Glomerular visceral epithelial cell (primary cell): Measurements from ENCODE around the gene CD84.
A peak's percentile ranks its signal among the peaks of the same experiment; 100 is the strongest.
"Not testable (repeated sequence)": the region's sequence is repeated elsewhere in the genome, so short reads cannot be mapped to it uniquely, and the experiment has no call there.

Source experiments
- DNase-seq: peaks from one replicate; pipeline ENCODE4 v3.0.0-alpha.2; 2016; ENCODE audit errors: extremely low spot score

CD84 gene, protein sequence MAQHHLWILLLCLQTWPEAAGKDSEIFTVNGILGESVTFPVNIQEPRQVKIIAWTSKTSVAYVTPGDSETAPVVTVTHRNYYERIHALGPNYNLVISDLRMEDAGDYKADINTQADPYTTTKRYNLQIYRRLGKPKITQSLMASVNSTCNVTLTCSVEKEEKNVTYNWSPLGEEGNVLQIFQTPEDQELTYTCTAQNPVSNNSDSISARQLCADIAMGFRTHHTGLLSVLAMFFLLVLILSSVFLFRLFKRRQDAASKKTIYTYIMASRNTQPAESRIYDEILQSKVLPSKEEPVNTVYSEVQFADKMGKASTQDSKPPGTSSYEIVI

GRCh38 chr1:160579216-160579701, at the start of gene CD84:
Gene CD84, minus strand, starts transcription at chr1:160579496. Its CDS starts 59 bp downstream, at chr1:160579437.
- DNase-seq, result no peak

- DNase-seq, result no peak
Measured at GRCh38 chr1:160628799-160629263, 49.5 kb upstream of the CD84 start.

GRCh38 chr1:160627677-160628289, 48.5 kb upstream of the CD84 start:
- DNase-seq, result not testable (repeated sequence)

- no peak for DNase-seq
Measured at GRCh38 chr1:160626509-160627342, 47.4 kb upstream of the CD84 start.

DNA sequence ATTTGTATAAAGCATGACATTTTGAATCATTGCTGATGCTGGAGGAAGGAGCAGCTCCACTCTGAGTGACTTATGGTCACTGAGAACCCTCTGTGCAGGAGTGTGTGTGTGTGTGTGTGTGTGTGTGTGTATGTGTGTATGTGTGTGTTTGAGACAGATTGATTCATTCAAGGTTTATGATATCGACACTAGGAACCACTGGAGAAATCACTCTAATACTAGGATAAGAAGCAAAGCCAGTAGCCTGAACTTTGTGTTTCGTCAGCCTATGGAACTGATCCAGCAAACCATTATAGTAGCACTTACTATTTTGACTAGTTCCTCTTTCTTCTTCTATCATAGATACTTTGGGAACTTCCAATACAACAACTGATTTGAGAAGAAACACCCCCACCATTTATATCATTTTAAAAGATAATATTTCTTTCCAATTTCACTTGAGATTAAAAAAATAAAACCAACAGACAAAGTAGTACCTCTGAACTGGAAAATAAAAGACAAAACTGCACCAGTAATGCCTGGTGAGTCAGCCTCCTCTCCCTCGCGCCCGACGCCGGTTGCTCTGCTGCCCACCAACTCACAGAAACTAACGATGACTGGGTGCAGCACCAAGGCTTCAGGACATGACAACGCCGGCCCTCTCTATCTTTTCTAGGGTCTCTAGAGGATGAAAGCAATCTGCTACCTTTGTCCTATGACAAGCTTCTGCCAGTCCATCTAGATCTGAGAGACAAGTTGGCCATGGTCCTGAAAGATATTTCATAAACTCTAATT, 46.6 kb upstream of the CD84 start:
- DNase-seq, result no peak

DNA sequence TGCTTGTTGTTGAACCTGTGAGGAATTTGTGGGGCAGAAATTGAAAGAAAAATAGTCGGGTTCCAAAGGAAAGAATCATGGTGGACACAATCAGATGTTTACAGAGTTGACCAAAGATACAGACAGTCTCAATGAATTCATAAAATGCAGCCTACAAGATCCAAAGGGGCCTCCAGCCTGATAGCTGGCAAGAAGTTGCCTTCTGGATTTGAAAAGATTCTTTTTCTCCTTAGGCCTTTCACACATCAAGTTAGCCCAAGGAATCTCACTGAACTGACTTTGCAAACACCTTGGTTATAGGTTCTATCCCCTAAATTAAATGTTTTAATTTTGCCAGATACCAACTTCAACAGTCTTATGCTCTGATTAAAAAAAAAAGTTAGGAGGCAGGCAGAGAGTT, 46.0 kb upstream of the CD84 start:
- no peak for DNase-seq

DNA sequence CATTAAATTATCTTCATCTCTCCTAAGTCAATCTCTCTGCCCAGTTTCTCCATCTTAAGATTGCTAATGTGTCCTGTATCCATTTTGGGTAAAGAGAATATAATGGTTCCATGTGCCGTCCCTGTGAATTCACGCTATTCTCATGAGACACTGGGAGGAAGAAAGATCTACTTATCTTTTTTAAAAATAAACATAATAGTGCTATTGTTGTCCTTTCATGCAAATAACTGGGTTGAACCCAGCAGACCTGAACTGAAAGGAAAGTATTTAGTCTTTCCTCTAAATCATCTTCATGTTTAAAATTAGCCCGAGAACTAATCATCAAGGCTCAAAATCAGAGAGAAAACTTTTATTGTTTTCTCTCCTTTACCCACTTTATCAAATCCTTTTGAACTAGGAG, 45.2 kb upstream of the CD84 start:
- no peak for DNase-seq

DNA sequence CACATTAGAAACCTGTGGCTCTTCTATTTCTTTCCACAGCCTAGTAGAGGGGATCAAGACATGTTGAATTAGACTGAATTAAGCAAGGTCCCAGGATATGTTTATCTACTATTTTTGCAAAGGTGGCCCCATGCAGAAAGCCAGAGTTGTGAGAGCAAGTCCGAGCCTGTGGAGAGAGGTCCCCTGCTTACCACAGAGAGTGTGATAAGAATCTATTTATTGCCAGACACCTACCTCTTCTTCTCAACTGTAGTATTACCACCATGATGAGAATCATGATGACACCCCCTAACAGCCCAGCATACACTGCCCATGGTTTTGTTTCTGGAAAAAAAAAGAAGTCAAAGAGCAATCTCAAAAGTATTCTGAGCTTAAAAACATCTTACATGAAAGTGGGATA, 44.6 kb upstream of the CD84 start:
- DNase-seq, result no peak

DNA sequence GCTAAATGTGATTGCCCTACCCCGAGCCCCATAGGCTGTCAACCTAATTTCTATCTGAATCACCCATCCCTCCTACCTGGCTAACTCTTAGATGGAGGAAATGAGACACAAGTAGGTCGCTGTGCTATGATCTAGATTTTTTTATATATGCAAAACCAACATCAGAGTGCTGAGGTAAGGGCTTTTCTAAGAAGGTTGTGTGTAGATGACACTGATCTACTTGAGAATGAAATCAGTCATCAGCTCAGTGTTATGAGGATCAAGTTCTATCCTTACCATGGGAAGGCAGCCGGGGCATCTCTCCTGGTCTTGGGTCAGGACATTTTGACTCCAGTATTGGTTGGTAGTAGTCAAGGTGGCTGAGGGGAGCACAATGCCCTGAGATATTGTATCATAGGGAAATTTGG, 43.9 kb upstream of the CD84 start:
- DNase-seq, result no peak

GRCh38 chr1:160622501-160623226, 43.4 kb upstream of the CD84 start:
- DNase-seq, result no peak

DNA sequence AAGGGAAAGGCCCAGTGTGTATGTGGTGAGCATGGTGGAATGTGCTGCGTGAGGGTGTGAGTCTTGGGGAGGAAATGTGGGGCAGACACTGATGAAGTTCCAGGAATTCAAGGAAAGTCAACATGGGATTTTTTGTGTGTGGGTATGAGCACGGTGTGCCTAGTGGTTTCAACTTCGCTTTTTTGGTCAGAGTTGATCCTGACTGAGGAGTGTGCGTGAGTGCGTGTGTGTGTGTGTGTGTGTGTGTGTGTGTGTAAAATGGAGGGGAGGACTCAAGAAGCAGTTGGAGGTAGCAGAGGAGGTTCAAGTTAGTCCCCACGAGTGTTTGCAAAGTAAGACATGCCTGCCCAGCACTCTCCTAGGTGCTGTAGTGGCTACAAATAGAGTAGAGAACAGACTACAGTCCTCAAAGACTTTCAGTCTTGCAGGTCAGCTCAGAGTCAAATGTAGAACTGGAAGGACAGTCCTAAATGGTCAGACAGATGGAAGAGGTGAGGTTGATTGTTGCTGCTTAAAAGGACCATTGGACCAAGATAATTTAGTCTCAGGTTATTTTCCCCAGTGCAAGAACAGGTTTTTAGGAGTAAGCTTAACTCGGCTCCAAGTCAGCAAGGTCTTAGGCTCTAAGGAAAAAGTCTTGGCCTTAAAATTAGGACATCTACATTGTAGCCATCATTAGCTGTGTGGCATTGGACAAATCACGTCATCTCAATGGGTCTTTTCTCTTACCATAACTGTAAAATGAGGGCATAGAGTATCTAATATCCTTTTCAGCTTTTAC, 42.5 kb upstream of the CD84 start:
- no peak for DNase-seq

- no peak for DNase-seq
Measured at GRCh38 chr1:160620942-160621632, 41.8 kb upstream of the CD84 start.

DNA sequence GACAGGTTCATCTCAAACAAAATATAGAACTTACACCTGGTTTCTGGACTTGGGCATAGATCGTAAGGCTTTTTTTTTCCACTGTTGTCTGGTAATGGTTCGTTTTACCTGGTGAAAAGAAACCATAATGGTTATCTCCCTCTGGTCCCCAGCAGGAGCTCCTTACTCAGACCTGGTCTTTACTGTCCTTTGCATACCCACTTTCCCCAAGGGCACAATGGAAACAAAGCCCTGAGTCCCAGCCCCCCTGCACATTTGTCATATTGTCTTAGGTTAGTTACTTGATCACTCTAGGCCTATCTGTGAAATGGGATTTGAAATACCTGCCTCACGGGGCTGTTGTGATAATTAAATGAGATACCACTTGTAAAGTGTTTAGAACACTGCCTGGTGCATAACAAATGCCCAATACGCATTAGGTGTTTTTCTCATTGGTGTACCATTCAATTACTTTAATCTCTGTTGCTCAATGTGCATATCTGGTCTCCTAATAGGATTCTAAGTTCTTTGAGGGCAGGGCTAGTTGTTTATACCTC, 40.5 kb upstream of the CD84 start:
- no peak for DNase-seq

DNA sequence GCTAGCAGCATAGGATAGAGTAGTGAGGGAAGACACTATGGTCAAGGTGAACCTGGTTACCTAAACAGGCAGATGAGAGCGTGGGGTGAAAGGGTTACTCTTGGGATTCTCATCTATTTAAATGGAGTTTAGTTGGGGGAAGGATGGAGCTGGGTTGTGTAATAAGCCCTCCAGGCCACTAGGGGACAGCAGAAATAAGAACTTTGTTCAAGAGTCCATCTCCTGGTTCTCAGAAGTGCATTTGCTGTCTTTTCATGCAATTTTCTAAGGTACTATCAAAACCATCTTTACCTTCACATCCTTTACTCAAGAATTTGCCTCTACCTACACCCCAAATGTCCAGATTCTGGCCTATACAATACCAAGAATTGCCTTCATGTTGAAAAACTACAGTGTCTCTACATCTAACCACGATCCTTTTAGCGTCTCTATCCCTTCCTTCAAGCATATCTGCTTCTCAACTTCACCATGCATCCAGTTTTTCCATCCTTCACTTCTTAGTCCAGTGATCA, 39.5 kb upstream of the CD84 start:
- peak; percentile 11 for DNase-seq

GRCh38 chr1:160618327-160618726, 39.0 kb upstream of the CD84 start:
- no peak for DNase-seq

- DNase-seq, result no peak
Measured at GRCh38 chr1:160615660-160616059, 36.4 kb upstream of the CD84 start.

- DNase-seq, result no peak
Measured at GRCh38 chr1:160614410-160614809, 35.1 kb upstream of the CD84 start.

DNA sequence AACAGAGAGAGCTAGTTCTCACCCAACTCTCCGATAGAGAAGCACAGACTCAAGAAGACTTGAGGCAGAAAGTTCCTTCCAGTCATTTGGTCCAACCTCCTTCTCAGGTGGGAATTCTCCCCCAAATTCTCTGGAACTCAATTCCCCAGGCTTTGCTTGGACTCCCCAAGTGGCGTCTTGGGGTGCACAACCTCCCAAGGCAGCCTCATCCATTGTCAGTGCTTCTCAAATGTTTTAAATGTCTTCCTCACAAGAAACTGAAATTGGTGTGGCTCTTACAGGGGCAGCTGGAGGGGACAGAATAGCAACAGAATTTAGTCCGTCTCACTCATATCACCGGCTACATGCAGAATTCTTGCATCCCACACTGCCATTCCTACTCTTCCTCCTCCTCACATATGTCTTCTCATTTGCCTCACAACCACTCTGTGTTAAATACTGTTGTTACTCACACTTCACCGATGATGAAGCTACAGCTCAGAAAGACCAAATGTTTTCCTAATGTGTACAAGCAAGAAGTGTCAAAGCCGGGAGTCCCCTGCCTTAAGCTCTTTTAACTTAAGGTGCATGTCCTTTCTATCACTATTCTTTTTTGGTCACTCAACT, 33.4 kb upstream of the CD84 start:
- DNase-seq, result no peak
